SK-MEL-5 (cell line): ENCODE data around the gene STAB2. TPM values are rescaled to one million over a fixed set of nuclear protein-coding genes. Genes with fewer than 3 reads are reported as not detected.
"Not testable (repeated sequence)": the region's sequence is repeated elsewhere in the genome, so short reads cannot be mapped to it uniquely, and the experiment has no call there.

Experiments
- DNase-seq: peaks from one replicate; pipeline ENCODE4 v3.0.0-alpha.2; 2016; ENCODE audit warnings: low read depth, low spot score
- in situ Hi-C: cut with HindIII; loops from 2 replicates; pipeline ENCODE4 v1.10.0; 2016; ENCODE audit warnings: low sequenced_read_pairs, high pct_unique_total_duplicates, low pct_unique_long_range_greater_than_20kb
- small RNA-seq, 2 experiments: library from RNA; depleted of rRNA; stranded (forward); fragments of <200 nt; gene quantifications; one replicate each; pipeline ENCODE3, GENCODE V24; 2014
- total RNA-seq: library from RNA; depleted of rRNA; stranded (reverse); fragments of >200 nt; shearing (Covaris generic); gene quantifications from 2 replicates; pipeline ENCODE4 v1.2.3, GENCODE V29; 2014; rRNA removed

The STAB2 gene
- total RNA-seq, 1 experiment from 2014 or later: not detected

- in situ Hi-C loops: no loop called here
- no peak for DNase-seq
Observed at GRCh38 chr12:103805655-103806360, 218.7 kb downstream of the STAB2 start.

- in situ Hi-C loops: no loop called here
- DNase-seq: no peak
Observed at GRCh38 chr12:103806803-103807202, 219.7 kb downstream of the STAB2 start.

- in situ Hi-C loops: no loop called here
- DNase-seq: no peak
Observed at GRCh38 chr12:103807561-103808238, 220.6 kb downstream of the STAB2 start.

- no peak for DNase-seq
- in situ Hi-C loops: no loop called here
Observed at GRCh38 chr12:103808239-103808880, 221.3 kb downstream of the STAB2 start.

- in situ Hi-C loops: no loop called here
Observed at GRCh38 chr12:103809154-103809553, 222.1 kb downstream of the STAB2 start.

GRCh38 chr12:103809639-103810038 lies 222.6 kb downstream of the STAB2 start:
- in situ Hi-C loops, DNase-seq: not testable (repeated sequence)

More at GRCh38 chr12:103809154-103809553, 222.1 kb downstream of the STAB2 start:
- no peak for DNase-seq

- no peak for DNase-seq
Observed at GRCh38 chr12:103810111-103810510, 223.0 kb downstream of the STAB2 start.

GRCh38 chr12:103811791-103812190 lies 224.7 kb downstream of the STAB2 start:
- DNase-seq: no peak
- in situ Hi-C loops: no loop called here

More at GRCh38 chr12:103810111-103810510, 223.0 kb downstream of the STAB2 start:
- in situ Hi-C loops: no loop called here

GRCh38 chr12:103812789-103813188 lies 225.7 kb downstream of the STAB2 start:
- DNase-seq: no peak
- in situ Hi-C loops: no loop called here

- in situ Hi-C loops: no loop called here
- DNase-seq: no peak
Observed at GRCh38 chr12:103813426-103813825, 226.4 kb downstream of the STAB2 start.

GRCh38 chr12:103813949-103814348 lies 226.9 kb downstream of the STAB2 start:
- in situ Hi-C loops: no loop called here
- no peak for DNase-seq

- in situ Hi-C loops: no loop called here
- no peak for DNase-seq
Observed at GRCh38 chr12:103814436-103814835, 227.4 kb downstream of the STAB2 start.

Small RNAs within 50 kb of the gene (small RNA-seq; reads per million reads assigned to genes)
- gene RF00096: 0 reads per million in 2 experiments

Other genes with a start within 250 kb of the STAB2 start
- 0.63 TPM in 1 of 2 replicates, not detected in the other for gene C12orf42, start 91.3 kb upstream of the STAB2 start, total RNA-seq